ENCODE measurements around the gene PTCD2.
"Not testable (repeated sequence)": the region's sequence is repeated elsewhere in the genome, so short reads cannot be mapped to it uniquely, and the experiment has no call there.

PTCD2 gene

GRCh38 chr5:72295539-72295938, 24.6 kb upstream of the PTCD2 start:
- DNase-seq (ENCODE audit: low read depth in 1 of 2, low spot score in 1 of 2) = no peak

- DNase-seq (ENCODE audit: low read depth in 1 of 2, low spot score in 1 of 2) = no peak
Observed at GRCh38 chr5:72296256-72296655, 23.9 kb upstream of the PTCD2 start.

GRCh38 chr5:72298136-72298535, 22.0 kb upstream of the PTCD2 start:
- DNase-seq (ENCODE audit: low read depth in 1 of 2, low spot score in 1 of 2) = not testable (repeated sequence)

GRCh38 chr5:72298711-72299110, 21.5 kb upstream of the PTCD2 start:
- no peak for DNase-seq (ENCODE audit: low read depth in 1 of 2, low spot score in 1 of 2)

- no peak for DNase-seq (ENCODE audit: low read depth in 1 of 2, low spot score in 1 of 2)
Observed at GRCh38 chr5:72300590-72301339, 19.4 kb upstream of the PTCD2 start.

GRCh38 chr5:72301557-72301956, 18.6 kb upstream of the PTCD2 start:
- no peak for DNase-seq (ENCODE audit: low read depth in 1 of 2, low spot score in 1 of 2)

GRCh38 chr5:72302171-72302570, 18.0 kb upstream of the PTCD2 start:
- no peak for DNase-seq (ENCODE audit: low read depth in 1 of 2, low spot score in 1 of 2)

- no peak for DNase-seq (ENCODE audit: low read depth in 1 of 2, low spot score in 1 of 2)
Observed at GRCh38 chr5:72305194-72306142, 14.7 kb upstream of the PTCD2 start.

- DNase-seq (ENCODE audit: low read depth in 1 of 2, low spot score in 1 of 2) = no peak
Observed at GRCh38 chr5:72307573-72307967, 12.6 kb upstream of the PTCD2 start.

- DNase-seq (ENCODE audit: low read depth in 1 of 2, low spot score in 1 of 2) = peak; percentile 90 to 93
Observed at GRCh38 chr5:72307968-72308852, 12.0 kb upstream of the PTCD2 start.

- DNase-seq (ENCODE audit: low read depth in 1 of 2, low spot score in 1 of 2) = no peak
Observed at GRCh38 chr5:72308853-72309191, 11.4 kb upstream of the PTCD2 start.

GRCh38 chr5:72313141-72313540, 7.0 kb upstream of the PTCD2 start:
- no peak for DNase-seq (ENCODE audit: low read depth in 1 of 2, low spot score in 1 of 2)

GRCh38 chr5:72314571-72315172, 5.5 kb upstream of the PTCD2 start:
- no peak for DNase-seq (ENCODE audit: low read depth in 1 of 2, low spot score in 1 of 2)

GRCh38 chr5:72319435-72319975, 668 bp upstream of the PTCD2 start:
- DNase-seq (ENCODE audit: low read depth in 1 of 2, low spot score in 1 of 2) = peak in 1 of 2 donors; percentile 20

- DNase-seq (ENCODE audit: low read depth in 1 of 2, low spot score in 1 of 2) = no peak
Observed at GRCh38 chr5:72324189-72324825, 4.1 kb downstream of the PTCD2 start.

GRCh38 chr5:72325566-72326305, 5.6 kb downstream of the PTCD2 start:
- DNase-seq (ENCODE audit: low read depth in 1 of 2, low spot score in 1 of 2) = no peak

GRCh38 chr5:72326306-72326649, 6.1 kb downstream of the PTCD2 start:
- no peak for DNase-seq (ENCODE audit: low read depth in 1 of 2, low spot score in 1 of 2)

GRCh38 chr5:72328172-72328571, 8.0 kb downstream of the PTCD2 start:
- DNase-seq (ENCODE audit: low read depth in 1 of 2, low spot score in 1 of 2) = no peak

GRCh38 chr5:72330712-72331111, 10.5 kb downstream of the PTCD2 start:
- DNase-seq (ENCODE audit: low read depth in 1 of 2, low spot score in 1 of 2) = no peak

- no peak for DNase-seq (ENCODE audit: low read depth in 1 of 2, low spot score in 1 of 2)
Observed at GRCh38 chr5:72337159-72337558, 17.0 kb downstream of the PTCD2 start.

All from stimulated activated CD4-positive, alpha-beta T cell treated with anti-CD3 and anti-CD28 coated beads, Interleukin-15, amount 100 ng/mL, for 1 hour (primary cell).